ENCODE measurements around the gene ATP13A3.

The ATP13A3 gene

DNA sequence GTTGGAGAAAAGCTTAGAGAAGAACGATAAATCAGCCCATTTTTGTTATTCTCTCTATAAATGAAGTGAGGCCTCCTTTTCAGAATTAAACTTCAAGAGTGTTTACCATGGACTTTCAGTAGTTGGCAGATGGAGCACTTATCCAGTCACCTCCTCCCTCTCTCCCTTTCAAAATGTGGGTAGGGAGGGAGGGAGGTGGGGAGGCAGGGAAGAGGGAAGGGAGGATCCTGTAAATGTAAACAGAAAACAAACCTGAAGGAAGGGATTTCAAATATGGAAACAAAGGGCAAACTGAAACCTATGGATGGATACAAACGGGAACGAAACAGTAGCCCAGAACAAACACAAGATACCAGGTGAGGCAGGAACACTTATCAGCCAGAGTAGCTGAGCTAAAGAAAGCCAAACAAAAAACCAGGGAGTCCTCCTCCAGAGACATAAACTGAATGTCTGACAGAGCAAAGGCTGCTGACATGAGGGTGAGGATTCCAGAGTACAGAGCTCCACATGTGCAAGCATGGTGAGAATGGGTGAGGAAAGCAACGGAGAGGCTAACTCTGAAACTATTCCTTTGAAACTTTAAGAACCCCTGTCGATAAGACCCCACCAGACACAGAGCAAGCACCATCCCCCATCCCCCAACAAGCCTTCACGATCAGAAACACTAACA lies 46.8 kb downstream of the ATP13A3 start:
- DNase-seq: no peak

DNA sequence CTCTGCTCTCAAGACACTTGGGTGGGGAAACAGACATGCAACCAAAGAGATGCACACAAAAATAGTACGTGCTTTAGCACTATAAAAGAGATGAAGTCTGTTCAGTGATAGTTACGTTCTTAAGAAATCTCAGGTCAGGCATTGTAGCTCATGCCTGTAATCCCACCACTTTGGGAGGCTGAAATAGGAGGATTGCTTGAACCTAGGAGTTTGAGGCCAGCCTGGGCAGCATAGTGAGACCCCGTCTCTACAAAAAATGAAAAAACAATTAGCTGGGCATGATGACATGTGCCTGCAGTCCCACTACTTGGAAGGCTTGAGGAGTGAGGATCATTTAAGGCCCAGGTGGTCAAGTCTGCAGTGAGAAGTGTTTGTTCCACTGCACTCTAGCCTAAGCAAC lies 52.3 kb downstream of the ATP13A3 start:
- no peak for DNase-seq

DNA sequence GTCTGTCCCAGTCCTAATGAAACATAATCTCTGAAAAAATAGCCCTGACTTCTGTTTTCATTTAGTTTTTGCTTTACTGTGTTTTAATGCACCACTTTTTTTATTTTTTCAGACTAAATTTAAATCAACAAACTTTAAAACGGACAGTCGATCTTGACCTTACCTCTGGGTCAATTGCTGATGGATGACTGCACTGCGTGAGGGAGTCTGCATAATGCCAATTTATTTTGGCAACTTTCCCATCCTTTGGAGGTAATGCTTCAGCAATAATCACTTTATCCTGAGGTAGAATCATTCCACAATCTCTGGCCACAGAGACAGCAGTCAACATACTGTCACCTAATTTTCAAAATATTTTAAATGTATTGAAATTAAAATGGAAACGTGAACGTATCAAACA lies 55.2 kb downstream of the ATP13A3 start:
- no peak for DNase-seq

DNA sequence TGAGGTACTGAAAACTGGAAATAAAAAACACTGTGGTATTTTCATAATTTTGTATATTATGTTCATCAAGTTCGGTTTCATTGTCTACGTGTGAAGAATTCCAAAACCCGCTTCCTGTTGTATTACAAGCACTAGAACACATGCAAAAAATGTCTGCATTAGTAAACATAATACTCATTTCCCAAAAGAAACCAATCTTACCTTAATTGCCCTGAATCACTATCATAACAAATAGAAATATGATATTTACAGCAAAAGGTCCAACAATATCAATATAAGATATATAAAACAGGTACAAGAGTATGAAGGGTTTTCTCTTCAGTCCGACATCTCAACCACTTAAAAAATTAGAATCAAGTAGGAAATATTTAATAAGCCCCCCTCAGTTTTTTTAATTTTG lies 61.4 kb downstream of the ATP13A3 start:
- DNase-seq: no peak

DNA sequence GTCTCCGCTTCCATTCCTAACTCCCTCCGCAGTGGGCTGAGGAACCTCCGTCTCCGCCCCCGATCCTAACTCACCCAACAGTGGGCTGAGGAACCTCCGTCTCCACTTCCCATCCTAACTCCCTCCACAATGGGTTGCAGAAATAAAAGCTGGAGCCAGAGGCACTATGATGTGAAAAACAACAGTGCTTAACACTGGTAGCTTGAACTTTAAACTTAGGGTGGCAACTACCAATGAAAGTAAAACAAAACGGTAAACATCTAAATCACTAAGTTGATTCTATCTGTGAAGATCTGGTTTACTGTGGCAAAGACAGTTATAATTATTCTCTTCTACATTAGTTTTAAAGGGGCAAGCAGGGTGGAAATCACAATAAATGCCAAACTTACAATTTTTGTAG lies 61.8 kb downstream of the ATP13A3 start:
- no peak for DNase-seq

DNA sequence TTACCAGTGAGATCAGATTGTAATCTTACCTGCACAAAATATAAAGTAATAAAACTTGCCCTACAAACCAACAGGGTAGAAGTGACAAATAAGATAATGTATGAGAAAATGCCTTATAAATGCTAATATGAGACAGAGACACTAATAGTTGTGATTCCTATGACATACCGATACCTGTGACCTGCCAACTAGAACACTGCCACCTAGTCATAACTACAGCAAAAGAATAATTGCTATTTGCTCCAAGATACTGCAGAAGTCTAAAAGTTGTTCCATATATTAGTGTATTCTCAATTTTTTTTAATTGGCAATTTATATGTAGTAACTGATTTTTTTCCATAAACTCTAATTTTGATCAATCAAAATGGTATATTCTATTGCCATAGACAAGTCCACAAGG lies 62.4 kb downstream of the ATP13A3 start:
- DNase-seq: no peak

DNA sequence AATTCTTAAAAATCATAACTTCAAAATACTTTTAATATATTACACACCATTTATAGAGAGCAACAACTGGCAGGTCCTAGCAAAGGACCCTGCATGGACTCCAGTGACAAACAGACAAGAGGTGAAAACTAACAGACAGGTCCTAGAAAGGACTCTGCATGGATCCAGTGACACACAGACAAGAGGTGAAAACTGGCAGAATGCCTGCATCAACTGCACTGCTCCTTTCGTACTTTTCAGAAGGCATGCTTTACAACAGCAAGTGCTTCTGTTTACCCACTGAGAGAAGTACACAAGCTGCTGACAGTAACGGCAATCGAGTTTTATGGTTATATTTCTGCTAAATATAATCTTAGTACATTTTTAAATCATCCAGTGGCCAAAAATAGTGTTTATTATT lies 63.5 kb downstream of the ATP13A3 start:
- no peak for DNase-seq

DNA sequence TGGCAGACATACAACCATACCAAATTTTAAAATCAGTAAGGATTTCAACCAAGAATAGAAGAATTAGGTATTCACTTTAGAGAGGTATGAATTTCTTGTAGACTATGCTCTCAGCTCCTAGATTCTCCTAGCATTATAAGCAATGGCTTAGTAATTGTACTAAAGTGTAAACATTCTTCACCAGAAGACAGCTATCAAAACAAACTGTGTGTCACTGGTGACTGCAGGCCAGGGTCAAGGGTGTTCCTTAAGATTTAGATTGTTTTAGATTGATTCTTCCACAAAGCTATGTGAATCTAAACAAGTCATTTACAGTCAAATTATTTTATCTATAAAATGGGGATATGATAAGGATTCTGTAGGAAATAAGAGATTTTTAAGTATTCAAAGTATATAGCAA lies 64.6 kb downstream of the ATP13A3 start:
- DNase-seq: no peak

DNA sequence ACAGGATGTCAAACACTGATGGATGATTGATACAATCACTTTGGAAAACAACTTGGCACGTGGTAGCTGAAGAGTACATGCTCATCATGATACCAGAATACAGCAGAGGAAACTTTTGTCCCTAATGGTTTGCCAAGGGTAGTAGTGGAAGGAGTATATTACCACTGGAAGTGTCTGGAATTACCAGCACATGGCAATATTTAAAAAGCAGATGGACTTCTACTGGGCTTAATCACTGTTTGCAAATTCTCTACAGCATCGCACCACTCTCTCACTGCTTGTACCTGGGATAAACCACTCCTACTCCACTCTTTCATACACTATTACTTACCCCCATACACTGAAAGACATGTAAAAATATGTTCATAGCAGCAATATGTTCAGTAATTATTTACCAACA lies 68.1 kb downstream of the ATP13A3 start:
- DNase-seq: no peak

DNA sequence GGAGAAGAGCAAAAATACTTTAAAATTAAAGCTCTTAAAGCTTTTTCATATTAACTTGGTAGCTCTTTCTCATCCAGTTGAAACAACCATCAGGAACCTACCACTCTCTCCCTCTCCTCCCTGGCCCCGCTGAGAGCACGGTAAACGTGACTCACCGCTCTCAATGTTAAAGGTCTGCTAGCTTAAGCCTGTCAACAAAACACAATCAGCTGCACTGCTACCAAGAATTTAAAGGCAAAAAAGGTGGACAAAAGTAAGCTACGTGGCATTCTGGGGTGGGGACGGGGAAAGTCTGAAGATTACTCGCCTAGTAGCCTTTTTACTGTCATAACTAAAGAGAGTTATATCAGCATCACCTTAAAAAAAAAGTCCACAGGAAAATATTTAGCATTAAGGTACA lies 79.4 kb downstream of the ATP13A3 start:
- DNase-seq: no peak

DNA sequence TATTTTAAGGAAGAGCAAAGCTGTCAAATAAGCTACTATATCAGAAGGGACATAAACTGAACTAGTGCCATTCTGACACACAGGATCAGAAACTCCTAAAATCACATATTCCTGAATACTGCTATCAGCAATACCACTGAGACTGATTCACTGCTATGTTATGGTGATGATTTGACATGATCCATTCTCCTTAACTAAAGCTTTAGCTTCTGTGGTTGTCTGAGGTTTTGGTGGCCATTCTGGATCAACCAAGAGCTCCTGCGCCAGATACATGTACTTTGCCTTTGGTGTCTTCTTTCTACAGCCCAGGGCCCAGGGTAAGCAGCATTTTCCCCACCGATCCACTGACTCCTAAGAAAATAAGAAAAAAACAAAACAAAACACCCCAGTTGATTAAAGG lies 81.0 kb downstream of the ATP13A3 start:
- DNase-seq: no peak

DNA sequence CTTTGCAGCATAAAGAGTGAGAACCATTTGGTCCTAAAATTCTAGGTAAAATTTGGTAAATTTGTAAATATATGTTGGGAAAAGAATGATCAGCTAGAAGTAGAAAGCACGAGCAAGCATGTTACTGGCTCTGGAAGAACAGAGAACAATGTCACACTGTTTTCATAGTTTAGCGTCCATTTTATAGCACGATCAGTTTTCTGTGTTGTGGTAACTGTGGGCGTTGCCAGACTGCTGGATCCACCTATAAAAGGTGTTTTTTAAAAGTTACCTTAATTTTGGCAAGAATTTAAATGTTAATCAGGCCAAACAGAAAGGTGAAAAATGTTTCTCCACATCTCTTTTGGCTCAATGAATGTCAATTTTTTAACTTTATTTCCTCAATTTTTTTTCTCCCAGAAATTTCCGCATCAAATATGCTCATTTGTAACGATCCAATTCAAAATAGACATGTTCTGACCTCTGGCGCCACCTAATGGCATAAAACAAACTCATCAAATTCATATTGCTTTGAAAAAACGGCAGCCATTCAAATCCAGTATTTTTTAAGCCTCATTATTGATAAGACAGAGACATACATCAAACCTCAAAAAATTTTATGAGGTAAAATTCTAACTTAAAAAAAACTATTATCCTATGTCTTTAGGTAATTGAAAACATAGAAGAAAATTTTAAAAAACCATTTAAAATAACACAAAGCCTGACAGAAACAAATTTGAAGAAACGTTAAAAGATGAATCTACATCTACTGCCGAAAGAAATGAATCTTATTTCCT lies 82.2 kb downstream of the ATP13A3 start:
- DNase-seq: no peak

DNA sequence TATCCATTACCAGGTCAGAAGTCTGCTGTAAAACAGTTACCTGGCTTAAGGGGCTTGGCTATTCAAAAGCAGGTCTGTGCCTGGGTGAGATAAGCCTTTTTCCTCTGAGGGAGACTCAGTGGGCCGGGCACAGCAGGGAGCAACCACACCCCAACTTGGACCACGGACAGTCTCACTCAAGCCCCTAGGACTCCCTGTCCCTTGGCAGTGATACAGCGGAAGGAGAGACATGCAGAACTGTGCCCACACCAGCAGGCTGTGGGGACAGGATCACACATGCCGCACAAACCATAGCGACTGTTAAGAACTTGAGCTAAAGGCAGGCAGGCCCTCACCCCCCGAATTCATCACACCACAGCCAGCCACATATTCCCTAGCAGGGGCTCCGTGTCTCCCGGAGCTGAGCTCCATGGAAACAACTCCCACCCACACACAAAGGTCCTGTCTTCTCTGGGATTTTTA lies 84.9 kb downstream of the ATP13A3 start:
- DNase-seq: no peak

DNA sequence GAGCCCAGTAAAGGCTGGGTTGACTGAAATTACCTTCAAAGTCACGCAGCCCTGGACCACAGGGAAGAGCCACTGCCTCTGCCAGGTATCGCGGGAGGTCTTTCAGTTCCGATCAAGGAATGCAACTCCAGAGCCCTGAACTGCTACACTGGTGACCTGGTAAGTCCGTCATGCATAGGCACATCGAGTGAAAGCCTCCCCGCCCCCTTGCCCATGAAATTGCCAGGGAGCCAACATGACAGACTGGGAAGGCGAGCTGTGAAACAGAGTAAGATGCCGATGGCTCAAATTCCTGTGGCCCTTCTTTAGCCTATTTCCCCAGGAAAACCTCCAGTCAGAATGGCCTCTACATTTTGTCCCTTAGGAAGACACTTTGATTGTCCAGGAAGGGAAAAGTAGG lies 85.5 kb downstream of the ATP13A3 start:
- no peak for DNase-seq

DNA sequence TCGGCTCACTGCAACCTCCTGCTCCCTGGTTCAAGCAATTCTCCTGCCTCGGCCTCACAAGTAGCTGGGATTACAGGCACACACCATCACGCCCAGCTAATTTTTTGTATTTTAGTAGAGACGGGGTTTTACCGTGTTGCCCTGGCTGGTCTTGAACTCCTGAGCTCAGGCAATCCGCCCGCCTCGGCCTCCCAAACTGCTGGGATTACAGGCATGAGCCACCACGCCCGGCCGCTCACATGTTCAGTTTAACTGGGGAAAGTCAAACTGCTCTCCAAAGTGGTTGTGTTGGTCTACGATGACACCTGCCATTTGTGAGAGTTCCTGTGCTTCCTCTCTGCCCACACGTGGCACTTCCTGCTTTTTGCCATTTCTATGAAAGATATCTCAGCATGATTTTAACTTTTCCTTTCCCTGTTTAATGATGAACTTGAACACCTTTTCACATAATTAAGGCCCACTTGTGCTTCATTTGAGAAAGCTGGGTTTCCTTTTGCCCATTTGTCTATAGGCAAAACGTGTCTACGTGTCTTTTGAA lies 86.9 kb downstream of the ATP13A3 start:
- no peak for DNase-seq

DNA sequence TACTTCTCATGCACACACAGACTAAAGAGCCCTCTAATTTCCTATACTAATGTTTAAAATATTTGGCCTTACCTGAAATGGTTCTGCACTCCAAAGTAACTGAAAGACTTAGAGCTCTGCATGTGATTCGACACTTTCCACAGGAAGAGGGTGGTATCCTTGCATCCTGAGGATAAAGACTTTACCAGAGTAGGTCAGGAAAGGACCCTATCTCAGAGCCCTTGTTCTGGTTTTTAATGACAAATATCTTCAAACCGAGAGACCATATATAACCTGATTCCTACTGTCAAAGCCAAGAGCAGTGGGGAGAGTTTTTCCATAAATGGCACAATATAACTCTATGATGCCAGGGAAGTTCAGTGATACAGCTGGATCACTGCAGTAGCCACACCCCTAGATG lies 87.6 kb downstream of the ATP13A3 start, which contains the start of gene GP5:
GP5 (minus strand) TSS at position 101 of the 400 bp plus-strand sequence. CDS start 984 bp downstream, outside the sequence.
- no peak for DNase-seq

DNA sequence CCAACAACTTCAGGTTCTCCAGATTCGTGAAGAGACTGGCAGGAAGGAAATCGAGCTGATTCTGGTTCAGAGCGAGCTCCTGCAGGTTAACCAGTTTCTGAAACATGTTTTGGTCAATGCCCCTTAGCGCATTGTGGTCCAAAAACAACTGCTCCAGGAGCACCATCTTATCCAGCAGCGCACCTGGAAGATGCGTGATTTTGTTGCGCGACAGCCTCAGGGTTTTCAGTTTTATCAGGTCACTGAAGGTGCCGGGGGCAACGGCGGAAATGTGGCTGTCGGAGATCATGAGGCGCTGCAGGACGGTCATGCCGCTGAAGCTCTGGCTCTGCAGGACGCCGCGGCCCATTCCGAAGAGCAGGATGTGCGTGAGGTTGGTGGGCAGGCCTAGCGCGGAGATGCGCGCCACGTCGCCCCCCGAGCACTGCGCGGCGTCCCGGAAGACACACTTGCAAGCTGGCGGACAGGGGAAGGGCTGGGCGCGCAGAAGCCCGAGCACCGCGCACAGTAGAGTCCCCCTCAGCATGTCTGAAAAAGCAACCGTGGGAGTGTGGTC lies 89.0 kb downstream of the ATP13A3 start:
- no peak for DNase-seq

DNA sequence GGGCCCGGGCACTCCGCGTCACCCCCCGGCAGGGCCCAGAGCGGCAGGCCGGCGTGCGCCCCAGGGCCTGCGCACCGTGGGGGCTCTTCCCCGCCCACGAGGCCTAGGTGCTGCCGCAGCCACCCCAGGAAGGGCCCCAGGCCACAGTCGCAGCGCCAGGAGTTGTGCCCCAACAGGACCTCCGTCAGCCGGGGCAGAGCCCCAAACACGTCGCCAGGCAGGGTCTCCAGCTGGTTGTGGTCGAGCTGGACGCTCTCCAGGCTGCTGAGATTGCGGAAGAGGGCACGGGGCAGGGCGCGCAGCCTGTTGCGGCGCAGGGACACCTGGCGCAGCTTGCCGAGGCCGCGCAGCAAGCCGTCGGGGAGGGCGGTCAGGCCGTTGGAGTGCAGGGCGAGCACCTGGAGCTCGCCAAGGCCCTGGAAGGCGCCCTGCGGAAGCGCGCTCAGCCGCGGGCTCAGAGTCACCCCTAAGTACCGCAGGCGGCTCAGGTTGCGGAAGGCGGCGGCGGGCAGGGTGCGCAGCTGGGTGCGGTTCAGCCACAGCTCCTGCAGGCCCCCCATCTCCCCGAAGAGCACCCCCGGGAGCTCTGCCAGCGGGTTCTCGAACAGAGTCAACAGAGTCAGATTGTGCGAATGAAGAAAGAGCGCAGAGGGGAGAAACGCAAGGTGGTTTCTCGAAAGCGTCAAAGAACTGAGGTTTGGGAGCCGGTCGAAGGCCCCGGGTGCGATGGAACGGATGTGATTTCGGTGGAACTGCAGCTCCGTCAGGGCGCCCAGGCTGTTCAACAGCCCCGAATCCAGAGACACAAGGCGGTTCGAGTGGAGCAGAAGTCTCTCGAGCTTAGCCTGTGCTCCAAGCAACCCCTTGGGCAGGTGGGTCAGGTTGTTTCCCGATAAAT lies 89.7 kb downstream of the ATP13A3 start:
- peak; percentile 22 to 24 for DNase-seq

DNA sequence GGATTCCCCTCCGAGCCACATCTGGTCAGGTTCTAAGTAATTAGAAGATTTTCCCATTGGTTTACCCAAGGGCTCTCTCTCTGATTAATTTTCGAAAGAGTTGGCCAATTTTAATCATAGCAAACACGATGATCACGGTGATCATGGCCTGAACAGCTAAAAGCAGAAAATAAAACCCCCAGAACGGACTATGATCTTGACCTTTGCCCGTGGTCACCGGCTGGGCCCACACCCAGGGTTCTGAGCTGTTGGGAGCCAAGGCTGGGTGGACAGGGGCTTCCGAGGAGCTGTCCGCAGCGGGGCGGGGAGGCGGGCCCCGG lies 90.3 kb downstream of the ATP13A3 start:
- DNase-seq: no peak

DNA sequence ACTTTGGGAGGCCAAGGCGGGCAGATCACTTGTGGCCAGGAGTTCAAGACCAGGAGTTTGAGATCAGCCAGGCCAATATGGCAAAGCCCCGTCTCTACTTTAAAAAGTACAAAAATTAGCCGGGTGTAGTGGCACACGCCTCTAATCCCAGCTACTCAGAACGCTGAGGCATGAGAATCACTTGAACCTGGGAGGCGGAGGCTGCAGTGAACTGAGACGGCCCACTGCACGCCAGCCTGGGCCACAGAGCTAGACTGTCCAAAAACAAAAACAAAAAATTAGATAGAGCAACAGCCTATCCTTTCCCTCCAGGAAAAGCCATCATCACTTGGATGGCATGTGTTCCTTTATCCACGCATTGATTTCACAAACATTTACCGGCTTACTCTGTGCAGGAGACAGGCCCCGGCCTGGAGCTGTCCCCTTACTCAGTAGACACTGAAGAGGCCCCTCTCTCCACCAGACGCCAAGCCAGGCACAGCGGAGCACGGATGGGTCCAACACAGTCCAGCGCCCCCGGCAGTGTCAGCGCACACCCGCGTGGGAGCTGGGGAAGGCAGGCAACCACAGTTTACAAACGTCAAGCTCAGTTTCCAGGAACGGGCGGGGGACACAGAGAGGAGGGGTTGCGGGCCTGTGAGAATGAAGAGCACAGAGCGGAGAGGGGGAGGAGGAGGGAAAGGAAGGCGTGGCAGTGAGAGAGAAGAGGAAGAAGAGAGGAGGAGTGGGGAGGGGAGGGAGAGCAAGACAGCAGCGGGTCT lies 90.8 kb downstream of the ATP13A3 start:
- peak; percentile 72 to 77 for DNase-seq

DNA sequence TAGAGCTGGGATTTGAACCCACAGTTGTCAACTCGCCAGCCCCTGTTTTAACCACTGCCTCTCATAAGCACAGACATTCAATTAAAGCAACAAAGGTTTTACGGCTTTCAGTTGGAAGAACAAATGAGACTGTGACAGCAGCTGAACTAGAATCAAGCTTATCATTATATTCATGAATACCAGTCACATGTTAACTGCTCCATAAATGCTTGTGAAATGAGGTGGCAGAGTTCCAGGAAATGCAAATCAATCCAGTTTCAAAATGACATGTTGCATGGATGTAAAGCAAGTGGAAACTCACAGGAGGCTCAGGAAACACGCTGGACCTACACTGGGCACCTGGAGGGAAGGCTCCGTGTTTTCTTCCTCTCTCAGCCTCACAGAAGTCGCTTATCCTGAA lies 91.6 kb downstream of the ATP13A3 start:
- no peak for DNase-seq

DNA sequence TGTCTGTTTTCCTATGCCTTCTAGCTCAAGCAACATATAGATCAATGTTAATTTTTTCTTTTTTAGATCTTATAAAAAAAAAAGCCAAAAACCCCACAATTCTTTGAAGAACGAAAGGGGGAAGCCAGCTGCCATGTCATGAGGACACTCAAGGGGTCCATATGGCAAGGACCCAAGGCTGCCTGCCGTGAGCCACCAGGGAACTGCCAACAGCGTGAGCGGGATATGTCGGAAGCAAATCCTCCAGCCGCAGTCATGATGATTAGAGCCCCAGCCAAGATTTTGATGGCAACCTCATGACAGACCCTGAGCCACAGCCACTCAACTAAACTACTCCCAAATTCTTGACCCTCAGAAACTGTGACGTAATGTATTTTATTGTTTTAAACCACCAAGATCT lies 94.2 kb downstream of the ATP13A3 start:
- no peak for DNase-seq
